Activated CD8-positive, alpha-beta memory T cell treated with anti-CD3 and anti-CD28 coated beads, Interleukin-2, amount 10 ng/mL, durations not matched to agents 7 days and 5 days (primary cell): Measurements from ENCODE around the gene CD44. TPM values are rescaled to one million over a fixed set of nuclear protein-coding genes. Genes with fewer than 3 reads are reported as not detected.
"Not testable (repeated sequence)": the region's sequence is repeated elsewhere in the genome, so short reads cannot be mapped to it uniquely, and the experiment has no call there.

Experiments
- ATAC-seq: fragments of 150-1000 bp; cut with Tn5 transposase; one replicate; pipeline ENCODE4 v1.10.0; 2021; ENCODE audit warnings: moderate library complexity
- CTCF ChIA-PET: fragments of 350-600 bp; sonication (Branson Sonifier 250); formaldehyde crosslinking; loops from one replicate; lab custom pipeline; 2021; ENCODE audit warnings: antibody characterized with exemption; lab: Charles Lee
- DNase-seq: peaks from one replicate; pipeline ENCODE4 v3.0.0-alpha.2; 2020
- H3K27ac Mint-ChIP-seq: one replicate; pipeline ENCODE4 v1.8.0; 2021; ENCODE audit warnings: mild to moderate bottlenecking, mixed read lengths
- H3K27me3 Mint-ChIP-seq: one replicate; pipeline ENCODE4 v1.8.0; 2021; ENCODE audit warnings: mixed read lengths
- H3K36me3 Mint-ChIP-seq: one replicate; pipeline ENCODE4 v1.8.0; 2021; ENCODE audit warnings: mild to moderate bottlenecking, mixed read lengths
- H3K4me1 Mint-ChIP-seq: one replicate; pipeline ENCODE4 v1.8.0; 2021; ENCODE audit warnings: mixed read lengths
- H3K4me3 Mint-ChIP-seq: one replicate; pipeline ENCODE4 v1.8.0; 2021; ENCODE audit warnings: mild to moderate bottlenecking, moderate library complexity, mixed read lengths
- H3K9me3 Mint-ChIP-seq: one replicate; pipeline ENCODE4 v1.8.0; 2022; ENCODE audit warnings: low read depth, mixed read lengths
- total RNA-seq, 2 experiments: library from RNA; stranded (reverse); gene quantifications; one replicate each; pipeline ENCODE4 v1.2.3, GENCODE V29; 2021

CD44 gene
- total RNA-seq = 100 to 1,000 TPM; 212 to 294 TPM

DNA sequence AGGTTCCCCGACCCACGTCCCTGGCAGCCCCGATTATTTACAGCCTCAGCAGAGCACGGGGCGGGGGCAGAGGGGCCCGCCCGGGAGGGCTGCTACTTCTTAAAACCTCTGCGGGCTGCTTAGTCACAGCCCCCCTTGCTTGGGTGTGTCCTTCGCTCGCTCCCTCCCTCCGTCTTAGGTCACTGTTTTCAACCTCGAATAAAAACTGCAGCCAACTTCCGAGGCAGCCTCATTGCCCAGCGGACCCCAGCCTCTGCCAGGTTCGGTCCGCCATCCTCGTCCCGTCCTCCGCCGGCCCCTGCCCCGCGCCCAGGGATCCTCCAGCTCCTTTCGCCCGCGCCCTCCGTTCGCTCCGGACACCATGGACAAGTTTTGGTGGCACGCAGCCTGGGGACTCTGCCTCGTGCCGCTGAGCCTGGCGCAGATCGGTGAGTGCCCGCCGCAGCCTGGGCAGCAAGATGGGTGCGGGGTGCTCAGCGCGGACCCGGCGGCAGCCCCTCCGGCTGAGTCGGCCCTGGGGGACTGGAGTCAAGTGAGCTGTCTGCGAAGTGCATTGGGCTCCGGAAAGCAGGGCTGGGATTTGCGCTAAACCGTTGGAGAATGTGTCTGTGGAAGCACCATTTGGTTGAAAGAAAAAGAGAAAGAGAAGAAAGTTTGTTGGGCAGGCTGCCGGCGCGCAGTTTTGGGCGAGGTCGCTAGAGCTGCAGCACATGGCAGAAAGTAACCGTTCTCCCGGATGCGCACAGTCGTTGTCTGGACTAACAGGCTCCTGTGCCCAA lies at the start of gene CD44:
Gene CD44, plus strand, starts transcription at position 229 of the 779 bp plus-strand sequence. Its CDS starts 133 bp downstream, at position 362.
- ATAC-seq (peak; percentile 68), DNase-seq (peak; percentile 80)
- CTCF ChIA-PET = interaction anchor here (0.7 to 2.5 kb wide), 17 partner anchors 10 to 141 kb away, joined by 3 to 11 read pairs (median 4); no protein-coding TSS in a partner anchor
- Mint-ChIP-seq H3K9me3 (no peaks in the 10 kb centered on the region), H3K36me3 (peaks cover 25% of the 10 kb centered on the region), H3K4me1 (peaks cover 50% of the 10 kb centered on the region), H3K4me3 (peak within 1 kb of the TSS; percentile 90), H3K27ac (peak within 1 kb of the TSS; percentile 92), H3K27me3 (peaks cover 10% of the 10 kb centered on the region)

- Mint-ChIP-seq H3K27ac (no peak overlapping the region), H3K4me1 (peaks cover 24% of the 10 kb centered on the region), H3K4me3 (no peak overlapping the region), H3K27me3 (peaks cover 13% of the 10 kb centered on the region), H3K36me3 (peaks cover 6% of the 10 kb centered on the region), H3K9me3 (peaks cover 3% of the 10 kb centered on the region)
- no peak for ATAC-seq
- CTCF ChIA-PET = interaction anchor here (1.7 kb wide), 1 partner anchor 11 kb away, joined by 7 read pairs; no protein-coding TSS in a partner anchor
- no peak for DNase-seq
Measured at GRCh38 chr11:35089666-35090065, 49.3 kb upstream of the CD44 start.

DNA sequence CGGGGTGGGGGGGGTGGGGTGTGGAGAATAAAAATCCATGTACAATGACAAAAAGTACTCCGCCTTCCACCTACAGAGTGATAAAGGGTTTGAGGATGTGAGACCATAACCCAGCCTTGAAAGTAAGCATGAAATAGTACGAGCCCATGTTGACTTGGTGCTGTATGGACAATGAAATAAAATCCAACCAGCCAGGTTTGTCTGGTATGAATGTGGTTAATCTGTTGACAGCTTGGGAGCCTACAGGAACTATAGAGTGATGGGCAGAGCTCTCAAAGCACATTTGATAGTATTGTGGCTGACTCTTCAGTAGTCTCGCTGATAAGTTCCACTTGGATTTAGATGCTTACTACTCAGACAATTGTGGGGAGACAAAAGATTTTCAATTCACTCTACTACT lies 48.8 kb upstream of the CD44 start:
- peaks cover 19% of the 10 kb centered on the region for H3K4me1 Mint-ChIP-seq
- H3K27me3 Mint-ChIP-seq = peaks cover 13% of the 10 kb centered on the region
- no peak for DNase-seq
- peaks cover 3% of the 10 kb centered on the region for H3K9me3 Mint-ChIP-seq
- H3K36me3 Mint-ChIP-seq = peaks cover 10% of the 10 kb centered on the region
- CTCF ChIA-PET = interaction anchor here (1.7 kb wide), 1 partner anchor 11 kb away, joined by 7 read pairs; no protein-coding TSS in a partner anchor
- no peak overlapping the region for H3K27ac Mint-ChIP-seq
- H3K4me3 Mint-ChIP-seq = no peak overlapping the region
- no peak for ATAC-seq

GRCh38 chr11:35090991-35091390 lies 48.0 kb upstream of the CD44 start:
- DNase-seq, ATAC-seq, CTCF ChIA-PET, H3K27ac Mint-ChIP-seq, H3K4me3 Mint-ChIP-seq, H3K36me3 Mint-ChIP-seq, H3K9me3 Mint-ChIP-seq: not testable (repeated sequence)
- peaks cover 23% of the 10 kb centered on the region for H3K4me1 Mint-ChIP-seq
- peaks cover 13% of the 10 kb centered on the region for H3K27me3 Mint-ChIP-seq

DNA sequence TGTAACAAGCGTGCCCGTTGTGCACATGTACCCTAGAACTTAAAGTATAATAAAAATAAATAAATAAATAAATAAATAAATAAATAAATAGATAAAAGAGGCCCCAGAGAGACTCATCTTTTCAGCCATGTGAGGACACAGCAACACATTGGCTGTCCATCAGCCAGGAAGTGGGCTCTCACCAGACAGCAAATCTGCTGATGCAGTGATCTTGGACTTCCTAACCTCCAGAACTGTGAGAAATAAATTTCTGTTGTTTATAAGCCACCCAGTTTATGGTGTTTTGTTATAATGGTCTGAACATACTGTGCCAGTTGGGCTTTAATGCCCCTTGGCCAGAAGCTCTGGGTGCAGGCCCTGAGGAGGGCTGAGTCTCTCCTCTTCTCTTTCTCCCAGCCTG lies 42.2 kb upstream of the CD44 start:
- H3K27ac Mint-ChIP-seq = no peak overlapping the region
- DNase-seq (no peak), ATAC-seq (no peak)
- H3K4me3 Mint-ChIP-seq = no peak overlapping the region
- peaks cover 3% of the 10 kb centered on the region for H3K9me3 Mint-ChIP-seq
- CTCF ChIA-PET = no interaction called here
- peaks cover 13% of the 10 kb centered on the region for H3K27me3 Mint-ChIP-seq
- H3K4me1 Mint-ChIP-seq = peaks cover 13% of the 10 kb centered on the region
- peaks cover 10% of the 10 kb centered on the region for H3K36me3 Mint-ChIP-seq

DNA sequence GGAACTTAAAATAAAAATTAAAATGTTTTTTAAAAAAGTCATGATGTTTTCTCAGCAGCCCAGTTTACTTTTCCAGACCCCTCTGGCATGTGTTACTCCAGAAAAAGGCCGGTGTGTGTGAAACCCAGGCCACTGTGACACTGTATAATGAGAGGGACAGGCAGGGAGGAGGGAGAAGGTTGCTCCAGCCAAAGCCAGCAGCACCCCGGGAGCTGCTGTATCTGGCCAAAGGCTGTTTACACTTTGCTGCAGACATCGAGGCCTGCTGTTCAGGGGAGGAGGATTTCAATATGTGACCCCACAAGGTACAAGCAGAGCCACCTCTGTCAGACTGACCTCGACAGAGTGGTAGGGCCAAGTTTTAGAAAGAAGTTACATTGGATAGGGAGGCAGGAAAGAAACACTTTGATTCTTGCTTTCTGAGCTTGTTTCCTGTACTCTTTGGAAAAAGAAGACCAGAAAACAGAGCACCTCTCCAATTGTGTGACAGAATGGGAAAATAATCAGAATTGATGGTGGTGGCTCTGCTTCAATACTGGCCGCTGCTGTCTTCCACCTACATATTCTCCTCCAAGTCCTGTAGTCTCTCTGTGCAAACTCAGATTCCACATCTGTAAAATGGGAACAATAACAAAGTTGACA lies 41.0 kb upstream of the CD44 start:
- Mint-ChIP-seq H3K4me3 (no peak overlapping the region), H3K9me3 (no peaks in the 10 kb centered on the region), H3K36me3 (peaks cover 8% of the 10 kb centered on the region), H3K27ac (no peak overlapping the region), H3K4me1 (peaks cover 13% of the 10 kb centered on the region), H3K27me3 (peaks cover 8% of the 10 kb centered on the region)
- ATAC-seq (no peak), DNase-seq (no peak)
- CTCF ChIA-PET = interaction anchor here (1.4 kb wide), 1 partner anchor 19 kb away, joined by 3 read pairs; no protein-coding TSS in a partner anchor

- H3K9me3 Mint-ChIP-seq = no peaks in the 10 kb centered on the region
- H3K4me1 Mint-ChIP-seq = peaks cover 13% of the 10 kb centered on the region
- no peak overlapping the region for H3K27ac Mint-ChIP-seq
- peaks cover 2% of the 10 kb centered on the region for H3K27me3 Mint-ChIP-seq
- peaks cover 8% of the 10 kb centered on the region for H3K36me3 Mint-ChIP-seq
- no peak overlapping the region for H3K4me3 Mint-ChIP-seq
- ATAC-seq (no peak), DNase-seq (no peak)
- CTCF ChIA-PET = no interaction called here
Measured at GRCh38 chr11:35098855-35099254, 40.1 kb upstream of the CD44 start.

GRCh38 chr11:35099278-35100012 lies 39.5 kb upstream of the CD44 start:
- no peak overlapping the region for H3K27ac Mint-ChIP-seq
- H3K36me3 Mint-ChIP-seq = peaks cover 8% of the 10 kb centered on the region
- no peak overlapping the region for H3K4me3 Mint-ChIP-seq
- no peaks in the 10 kb centered on the region for H3K27me3 Mint-ChIP-seq
- H3K4me1 Mint-ChIP-seq = peaks cover 13% of the 10 kb centered on the region
- DNase-seq (no peak), ATAC-seq (no peak)
- no peaks in the 10 kb centered on the region for H3K9me3 Mint-ChIP-seq
- CTCF ChIA-PET = no interaction called here

- CTCF ChIA-PET = interaction anchor here (0.7 to 1.3 kb wide), 2 partner anchors 13 to 14 kb away, joined by 3 read pairs; no protein-coding TSS in a partner anchor
- no peak for DNase-seq
Measured at GRCh38 chr11:35100013-35100383, 39.0 kb upstream of the CD44 start.

GRCh38 chr11:35101223-35101622 lies 37.7 kb upstream of the CD44 start:
- Mint-ChIP-seq H3K9me3 (no peaks in the 10 kb centered on the region), H3K4me3 (no peak overlapping the region), H3K27ac (no peak overlapping the region), H3K36me3 (peaks cover 4% of the 10 kb centered on the region), H3K4me1 (peaks cover 9% of the 10 kb centered on the region), H3K27me3 (no peaks in the 10 kb centered on the region)
- CTCF ChIA-PET = interaction anchor here (1.3 kb wide), 1 partner anchor 12 kb away, joined by 3 read pairs; no protein-coding TSS in a partner anchor
- DNase-seq (no peak), ATAC-seq (no peak)

More at GRCh38 chr11:35100013-35100383, 39.0 kb upstream of the CD44 start:
- no peak overlapping the region for H3K4me3 Mint-ChIP-seq
- peaks cover 5% of the 10 kb centered on the region for H3K36me3 Mint-ChIP-seq
- H3K9me3 Mint-ChIP-seq = no peaks in the 10 kb centered on the region
- peaks cover 13% of the 10 kb centered on the region for H3K4me1 Mint-ChIP-seq
- no peak overlapping the region for H3K27ac Mint-ChIP-seq
- no peaks in the 10 kb centered on the region for H3K27me3 Mint-ChIP-seq
- no peak for ATAC-seq

- no peaks in the 10 kb centered on the region for H3K27me3 Mint-ChIP-seq
- no peak overlapping the region for H3K27ac Mint-ChIP-seq
- H3K4me3 Mint-ChIP-seq = no peak overlapping the region
- no peaks in the 10 kb centered on the region for H3K9me3 Mint-ChIP-seq
- ATAC-seq = no peak
- CTCF ChIA-PET = no interaction called here
- peaks cover 1% of the 10 kb centered on the region for H3K36me3 Mint-ChIP-seq
- no peak for DNase-seq
- peaks cover 11% of the 10 kb centered on the region for H3K4me1 Mint-ChIP-seq
Measured at GRCh38 chr11:35102267-35102666, 36.7 kb upstream of the CD44 start.

DNA sequence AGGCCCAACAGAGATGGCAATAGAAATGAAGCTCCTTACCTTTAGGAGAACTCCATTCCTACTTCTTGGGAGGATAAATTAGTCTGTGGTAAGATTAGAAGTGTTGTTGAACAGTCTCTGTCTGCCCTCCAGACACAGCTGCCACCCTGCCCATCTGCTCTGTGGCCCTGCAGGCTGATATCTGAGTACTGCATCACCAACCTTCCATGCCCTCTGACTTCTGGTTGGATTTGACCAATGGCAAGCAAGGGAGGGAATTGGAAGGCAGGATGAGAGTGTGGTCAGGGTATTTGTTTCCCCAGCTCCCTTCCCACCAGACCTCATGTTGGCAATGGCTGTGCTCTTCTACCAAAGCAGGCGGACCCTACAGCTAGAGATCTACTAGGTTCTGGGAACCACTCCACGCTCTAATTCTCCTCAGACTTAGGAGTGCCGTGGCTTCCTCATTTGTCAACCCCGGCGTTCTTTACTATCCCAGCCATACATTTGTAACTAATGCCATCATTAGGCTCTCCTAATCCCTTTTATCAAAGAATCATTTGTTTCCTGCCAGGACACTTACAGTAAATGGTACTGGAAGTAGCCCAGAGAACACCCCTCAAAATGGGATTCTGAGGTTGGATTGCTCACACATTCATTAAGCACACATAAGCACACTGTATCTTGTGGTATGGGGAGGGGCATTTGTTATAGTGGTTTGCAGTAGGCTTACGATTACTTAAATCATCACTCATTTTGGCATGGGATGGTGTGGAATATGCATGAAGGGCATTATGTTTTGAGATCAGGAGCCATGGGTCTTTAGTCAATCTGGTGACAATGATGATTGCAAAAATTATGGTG lies 35.4 kb upstream of the CD44 start:
- Mint-ChIP-seq H3K27me3 (no peaks in the 10 kb centered on the region), H3K9me3 (no peaks in the 10 kb centered on the region), H3K4me3 (no peak overlapping the region), H3K36me3 (peaks cover 2% of the 10 kb centered on the region), H3K4me1 (peaks cover 14% of the 10 kb centered on the region), H3K27ac (no peak overlapping the region)
- no peak for DNase-seq
- no peak for ATAC-seq
- CTCF ChIA-PET = interaction anchor here (1.0 kb wide), 1 partner anchor 9 kb away, joined by 3 read pairs; no protein-coding TSS in a partner anchor
